ENCODE results near the gene OR10D3.
"Not testable (repeated sequence)": the region's sequence is repeated elsewhere in the genome, so short reads cannot be mapped to it uniquely, and the experiment has no call there.

Gene OR10D3

GRCh38 chr11:124159481-124159880 lies 23.7 kb upstream of the OR10D3 start:
- no peak for TF ChIP-seq CTCF (IDR thresholded peaks at IDR 0.05; ENCODE audit: extremely low read depth, insufficient read depth, missing control alignments)
- DNase-seq (ENCODE audit: low spot score), result no peak
- in situ Hi-C loops (cut with MboI; ENCODE audit: low pct_unique_long_range_greater_than_20kb, low sequenced_read_pairs, unreplicated experiment), result no loop called here

GRCh38 chr11:124160986-124161385 lies 22.2 kb upstream of the OR10D3 start:
- in situ Hi-C loops (cut with MboI; ENCODE audit: low pct_unique_long_range_greater_than_20kb, low sequenced_read_pairs, unreplicated experiment), result no loop called here
- no peak for TF ChIP-seq CTCF (IDR thresholded peaks at IDR 0.05; ENCODE audit: extremely low read depth, insufficient read depth, missing control alignments)
- no peak for DNase-seq (ENCODE audit: low spot score)

DNA sequence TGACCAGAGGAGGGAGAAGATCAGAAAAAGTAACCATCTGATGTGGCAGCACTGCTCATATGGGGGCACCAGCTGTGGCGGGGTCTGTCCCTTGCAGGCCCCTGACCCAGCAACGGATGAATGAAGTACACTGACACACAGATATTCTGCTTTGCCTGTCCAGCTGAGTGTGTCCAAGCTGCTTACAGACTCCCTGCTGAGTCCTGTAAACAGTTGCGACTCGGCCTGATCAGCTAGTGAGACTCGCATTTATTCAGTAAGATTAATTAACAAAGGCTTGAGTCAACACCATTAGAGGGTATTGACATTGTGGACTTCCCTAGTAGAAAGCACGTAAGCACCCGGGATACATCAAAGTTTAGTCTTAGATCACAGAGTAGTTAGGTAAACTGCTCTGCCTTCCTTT lies 15.3 kb upstream of the OR10D3 start:
- no peak for TF ChIP-seq CTCF (IDR thresholded peaks at IDR 0.05; ENCODE audit: extremely low read depth, insufficient read depth, missing control alignments)

GRCh38 chr11:124168796-124169195 lies 14.3 kb upstream of the OR10D3 start:
- in situ Hi-C loops (cut with MboI; ENCODE audit: low pct_unique_long_range_greater_than_20kb, low sequenced_read_pairs, unreplicated experiment), result no loop called here
- DNase-seq (ENCODE audit: low spot score), result no peak

More for the DNA sequence above, 15.3 kb upstream of the OR10D3 start:
- in situ Hi-C loops (cut with MboI; ENCODE audit: low pct_unique_long_range_greater_than_20kb, low sequenced_read_pairs, unreplicated experiment), result no loop called here
- no peak for DNase-seq (ENCODE audit: low spot score)

GRCh38 chr11:124170315-124170714 lies 12.8 kb upstream of the OR10D3 start:
- DNase-seq (ENCODE audit: low spot score); in situ Hi-C loops (cut with MboI; ENCODE audit: low pct_unique_long_range_greater_than_20kb, low sequenced_read_pairs, unreplicated experiment): not testable (repeated sequence)

More at GRCh38 chr11:124168796-124169195, 14.3 kb upstream of the OR10D3 start:
- no peak for TF ChIP-seq CTCF (IDR thresholded peaks at IDR 0.05; ENCODE audit: extremely low read depth, insufficient read depth, missing control alignments)

DNA sequence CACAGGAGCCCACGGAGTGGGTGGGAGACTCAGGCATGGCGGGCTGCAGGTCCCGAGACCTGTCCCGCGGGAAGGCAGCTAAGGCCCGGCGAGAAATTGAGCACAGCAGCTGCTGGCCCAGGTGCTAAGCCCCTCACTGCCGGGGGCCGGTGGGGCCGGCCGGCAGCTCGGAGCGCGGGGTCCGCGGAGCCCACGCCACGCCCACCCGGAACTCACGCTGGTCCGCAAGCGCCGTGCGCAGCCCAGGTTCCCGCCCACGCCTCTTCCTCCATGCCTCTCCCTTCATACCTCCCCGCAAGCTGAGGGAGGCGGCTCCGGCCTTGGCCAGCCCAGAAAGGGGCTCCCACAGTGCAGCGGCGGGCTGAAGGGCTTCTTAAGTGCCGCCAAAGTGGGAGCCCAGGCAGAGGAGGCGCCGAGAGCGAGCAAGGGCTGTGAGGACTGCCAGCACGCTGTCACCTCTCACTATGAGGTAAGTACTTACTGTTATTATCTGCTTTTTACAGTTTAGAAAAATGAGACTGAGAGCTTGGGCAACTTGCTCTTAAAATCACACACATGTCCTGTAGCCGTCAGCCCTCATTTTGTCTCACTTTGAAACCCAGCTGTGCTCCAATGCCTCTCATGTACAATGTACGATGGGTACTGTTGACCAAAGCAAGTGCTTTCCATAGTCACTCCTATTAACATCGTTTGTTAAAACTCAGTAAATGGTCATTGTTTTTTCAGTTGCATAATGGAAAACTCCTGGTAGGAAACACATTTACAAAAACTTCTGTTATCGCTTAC lies 12.2 kb upstream of the OR10D3 start:
- in situ Hi-C loops (cut with MboI; ENCODE audit: low pct_unique_long_range_greater_than_20kb, low sequenced_read_pairs, unreplicated experiment), result no loop called here
- TF ChIP-seq CTCF (IDR thresholded peaks at IDR 0.05; ENCODE audit: extremely low read depth, insufficient read depth, missing control alignments), result no peak
- no peak for DNase-seq (ENCODE audit: low spot score)

DNA sequence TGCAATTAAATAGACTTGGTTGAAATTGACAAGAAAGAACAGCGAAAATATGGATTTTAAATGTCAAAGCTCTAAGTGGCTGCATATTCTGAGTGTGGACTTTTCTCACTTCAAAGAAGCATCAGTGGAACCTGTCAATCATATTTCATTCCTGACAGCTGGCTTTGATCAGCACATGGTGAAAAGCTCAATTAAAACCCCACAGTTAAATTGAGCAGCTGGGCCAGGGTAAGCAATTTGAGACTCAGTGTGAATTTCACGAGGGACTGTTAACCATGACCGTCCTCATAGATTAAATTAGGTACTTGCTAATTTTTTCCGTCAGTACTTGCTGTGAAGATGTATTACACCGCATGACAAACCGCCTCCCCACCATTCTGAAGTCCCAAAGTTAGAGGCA lies 11.0 kb upstream of the OR10D3 start:
- DNase-seq (ENCODE audit: low spot score), result no peak
- in situ Hi-C loops (cut with MboI; ENCODE audit: low pct_unique_long_range_greater_than_20kb, low sequenced_read_pairs, unreplicated experiment), result no loop called here
- TF ChIP-seq CTCF (IDR thresholded peaks at IDR 0.05; ENCODE audit: extremely low read depth, insufficient read depth, missing control alignments), result no peak
